ENCODE results near the gene MS4A13. TPM values are rescaled to one million over a fixed set of nuclear protein-coding genes. Genes with fewer than 3 reads are reported as not detected.

Gene MS4A13
- total and polyA plus RNA-seq, 2 donors = not detected

DNA sequence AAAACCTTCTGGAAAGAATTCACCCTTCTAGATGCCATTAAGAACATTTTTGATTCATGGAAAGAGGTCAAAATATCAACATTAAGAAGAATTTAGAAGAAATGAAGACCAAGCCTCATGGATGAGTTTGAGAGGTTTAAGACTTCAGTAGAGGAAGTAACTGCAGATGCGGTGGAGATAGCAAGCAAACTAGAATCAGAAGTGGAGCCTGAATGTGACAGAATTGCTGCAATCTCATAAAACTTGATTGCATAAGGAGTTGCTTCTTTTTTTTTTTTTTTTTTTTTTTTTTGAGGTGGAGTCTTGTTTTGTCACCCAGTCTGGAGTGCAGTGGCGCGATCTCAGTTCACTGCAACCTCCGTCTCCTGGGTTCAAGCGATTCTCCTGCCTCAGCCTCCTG is 51.6 kb downstream of the MS4A13 start:
- Histone ChIP-seq H3K4me1 (ENCODE audit: insufficient read depth) (no peaks in the 10 kb centered on the region), H3K27ac (ENCODE audit: low read depth) (no peak overlapping the region), H3K36me3 (ENCODE audit: insufficient read depth) (no peaks in the 10 kb centered on the region), H3K4me3 (ENCODE audit: low read depth, low read length) (no peak overlapping the region)
- no peak for DNase-seq (ENCODE audit: extremely low spot score)
- 94% methylated on average over 5 of the region's 5 CpGs for WGBS

DNA sequence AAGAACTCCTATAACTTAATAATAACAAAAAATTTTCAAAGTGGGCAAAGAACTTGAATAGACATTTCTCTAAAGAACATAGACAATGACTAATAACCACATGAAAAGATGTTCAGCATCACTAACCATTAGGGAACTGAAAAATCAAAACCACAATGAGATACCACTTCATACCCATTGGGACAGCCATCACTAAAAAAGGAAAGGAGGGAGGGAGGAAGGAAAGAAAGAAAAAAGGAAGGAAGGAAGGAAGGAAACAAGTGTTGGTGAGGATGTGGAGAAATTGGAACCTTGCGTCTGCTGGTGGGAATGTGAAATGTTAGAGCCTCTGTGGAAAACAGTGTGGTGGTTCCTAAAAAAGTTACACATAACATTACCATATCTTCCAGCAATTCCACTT is 55.8 kb downstream of the MS4A13 start:
- no peaks in the 10 kb centered on the region for H3K36me3 ChIP-seq (ENCODE audit: insufficient read depth)
- H3K4me3 ChIP-seq (ENCODE audit: low read depth, low read length) = no peak overlapping the region
- H3K4me1 ChIP-seq (ENCODE audit: insufficient read depth) = no peaks in the 10 kb centered on the region
- WGBS = 83% methylated on average over 1 of the region's 1 CpG
- DNase-seq (ENCODE audit: extremely low spot score) = no peak
- H3K27ac ChIP-seq (ENCODE audit: low read depth) = no peak overlapping the region

DNA sequence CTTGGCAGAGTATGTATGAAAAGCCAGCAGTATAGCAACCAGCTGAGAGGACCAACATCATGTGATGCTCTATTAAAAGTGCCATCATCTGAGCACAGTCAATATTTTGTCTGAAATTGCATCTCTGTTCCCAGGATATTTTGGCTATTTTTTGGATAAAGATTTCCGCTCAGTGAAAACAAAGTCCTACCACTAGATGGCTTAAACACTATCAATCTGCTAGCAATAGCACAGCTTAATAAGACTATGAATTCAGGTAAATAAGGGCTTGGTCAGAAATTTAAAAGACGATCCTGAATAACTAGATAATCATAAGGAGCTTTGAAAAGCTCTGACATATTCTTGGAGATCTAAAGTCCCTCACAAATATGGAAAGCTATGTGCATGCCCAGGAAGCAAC is 74.4 kb downstream of the MS4A13 start:
- DNase-seq (ENCODE audit: extremely low spot score) = no peak
- Histone ChIP-seq H3K27ac (ENCODE audit: low read depth) (no peak overlapping the region), H3K4me1 (ENCODE audit: insufficient read depth) (no peaks in the 10 kb centered on the region), H3K4me3 (ENCODE audit: low read depth, low read length) (no peak overlapping the region), H3K36me3 (ENCODE audit: insufficient read depth) (no peaks in the 10 kb centered on the region)
- 58% methylated on average over 2 of the region's 2 CpGs for WGBS

Other genes with a start within 250 kb of the MS4A13 start
- gene MS4A4A, start 234.7 kb upstream of the MS4A13 start, total RNA-seq = 31.9 TPM
- 41.0 TPM for gene MS4A4A, start 234.7 kb upstream of the MS4A13 start, polyA plus RNA-seq
- not detected for gene MS4A6E, start 188.1 kb upstream of the MS4A13 start, total RNA-seq
- 0.34 TPM for gene MS4A6E, start 188.1 kb upstream of the MS4A13 start, polyA plus RNA-seq
- gene MS4A7, start 136.9 kb upstream of the MS4A13 start, total RNA-seq = 19.5 TPM
- gene MS4A7, start 136.9 kb upstream of the MS4A13 start, polyA plus RNA-seq = 10.8 TPM
- gene MS4A14, start 118.9 kb upstream of the MS4A13 start, total RNA-seq = 0.37 TPM
- gene MS4A14, start 118.9 kb upstream of the MS4A13 start, polyA plus RNA-seq = 0.46 TPM
- gene MS4A5, start 85.8 kb upstream of the MS4A13 start, total RNA-seq = not detected
- not detected for gene MS4A5, start 85.8 kb upstream of the MS4A13 start, polyA plus RNA-seq
- gene MS4A1, start 59.5 kb upstream of the MS4A13 start, total RNA-seq = 1.2 TPM
- 0.27 TPM for gene MS4A1, start 59.5 kb upstream of the MS4A13 start, polyA plus RNA-seq
- gene MS4A12, start 22.6 kb upstream of the MS4A13 start, total RNA-seq = not detected
- not detected for gene MS4A12, start 22.6 kb upstream of the MS4A13 start, polyA plus RNA-seq
- gene MS4A8, start 184.2 kb downstream of the MS4A13 start, total RNA-seq = 0.53 TPM
- gene MS4A8, start 184.2 kb downstream of the MS4A13 start, polyA plus RNA-seq = not detected
- not detected for gene MS4A18, start 209.3 kb downstream of the MS4A13 start, total RNA-seq
- not detected for gene MS4A18, start 209.3 kb downstream of the MS4A13 start, polyA plus RNA-seq
- gene MS4A15, start 241.5 kb downstream of the MS4A13 start, total RNA-seq = not detected
- not detected for gene MS4A15, start 241.5 kb downstream of the MS4A13 start, polyA plus RNA-seq

All from urinary bladder (tissue), 4 donors.